Measurements from ENCODE around the gene FBXW8.

- no peak for TF ChIP-seq POLR2A (IDR thresholded peaks at IDR 0.05)
- TF ChIP-seq POLR2AphosphoS5 (IDR thresholded peaks at IDR 0.05; ENCODE audit: insufficient read depth in 1 of 2, low read depth in 1 of 2) = no peak
- TF ChIP-seq CTCF (IDR thresholded peaks at IDR 0.05) = no peak
Observed at GRCh38 chr12:117026921-117027250, 116.1 kb downstream of the FBXW8 start.

Measured in vagina (tissue), 2 donors.